ENCODE measurements around the gene OPCML. TPM values are rescaled to one million over a fixed set of nuclear protein-coding genes. Genes with fewer than 3 reads are reported as not detected.

The OPCML gene
- total and polyA plus RNA-seq, 4 donors: under 0.01 to 0.01 TPM; not detected in 2

- H3K4me3 ChIP-seq (ENCODE audit: low read depth in 1 of 3, low read length in 3 of 3): no peak overlapping the region
- WGBS: 68% methylated on average over 7 of the region's 7 CpGs
- no peak overlapping the region for H3K9ac ChIP-seq (ENCODE audit: low read depth in 1 of 2, low read length in 2 of 2)
- H3K27ac ChIP-seq (ENCODE audit: low read depth in 1 of 2, low read length in 2 of 2): no peak overlapping the region
- DNase-seq (ENCODE audit: low spot score): no peak
- no peaks in the 10 kb centered on the region for H3K27me3 ChIP-seq (ENCODE audit: control insufficient read depth in 4 of 4, insufficient read depth in 4 of 4, low read length in 3 of 4)
- no peaks in the 10 kb centered on the region for H3K36me3 ChIP-seq (ENCODE audit: control insufficient read depth in 4 of 4, insufficient read depth in 3 of 4, low read depth in 1 of 4, low read length in 3 of 4)
- peaks cover 0 to 10% (median 4%) of the 10 kb centered on the region in 4 donors for H3K4me1 ChIP-seq (ENCODE audit: control insufficient read depth in 4 of 4, insufficient read depth in 4 of 4, low read length in 3 of 4)
- H3K9me3 ChIP-seq (ENCODE audit: control insufficient read depth in 4 of 4, low read length in 3 of 4): no peaks in the 10 kb centered on the region
- TF ChIP-seq, protein P1, sequence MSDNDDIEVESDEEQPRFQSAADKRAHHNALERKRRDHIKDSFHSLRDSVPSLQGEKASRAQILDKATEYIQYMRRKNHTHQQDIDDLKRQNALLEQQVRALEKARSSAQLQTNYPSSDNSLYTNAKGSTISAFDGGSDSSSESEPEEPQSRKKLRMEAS (IDR thresholded peaks at IDR 0.05): no peak
- TF ChIP-seq JUND (IDR thresholded peaks at IDR 0.05) (no peak), RAD21 (IDR thresholded peaks at IDR 0.05) (no peak), GABPA (IDR thresholded peaks at IDR 0.05 in 1 of 2, conservative IDR thresholded peaks at IDR 0.05 in 1 of 2) (no peak), FOXA1 (IDR thresholded peaks at IDR 0.05) (no peak), REST (IDR thresholded peaks at IDR 0.05) (no peak), SP1 (IDR thresholded peaks at IDR 0.05) (no peak), EGR1 (IDR thresholded peaks at IDR 0.05; ENCODE audit: low read depth in 2 of 2) (no peak), ATF3 (IDR thresholded peaks at IDR 0.05) (no peak), YY1 (IDR thresholded peaks at IDR 0.05) (no peak), NR2F2 (IDR thresholded peaks at IDR 0.05) (no peak), FOXA2 (IDR thresholded peaks at IDR 0.05) (no peak)
- TF ChIP-seq, protein P2, sequence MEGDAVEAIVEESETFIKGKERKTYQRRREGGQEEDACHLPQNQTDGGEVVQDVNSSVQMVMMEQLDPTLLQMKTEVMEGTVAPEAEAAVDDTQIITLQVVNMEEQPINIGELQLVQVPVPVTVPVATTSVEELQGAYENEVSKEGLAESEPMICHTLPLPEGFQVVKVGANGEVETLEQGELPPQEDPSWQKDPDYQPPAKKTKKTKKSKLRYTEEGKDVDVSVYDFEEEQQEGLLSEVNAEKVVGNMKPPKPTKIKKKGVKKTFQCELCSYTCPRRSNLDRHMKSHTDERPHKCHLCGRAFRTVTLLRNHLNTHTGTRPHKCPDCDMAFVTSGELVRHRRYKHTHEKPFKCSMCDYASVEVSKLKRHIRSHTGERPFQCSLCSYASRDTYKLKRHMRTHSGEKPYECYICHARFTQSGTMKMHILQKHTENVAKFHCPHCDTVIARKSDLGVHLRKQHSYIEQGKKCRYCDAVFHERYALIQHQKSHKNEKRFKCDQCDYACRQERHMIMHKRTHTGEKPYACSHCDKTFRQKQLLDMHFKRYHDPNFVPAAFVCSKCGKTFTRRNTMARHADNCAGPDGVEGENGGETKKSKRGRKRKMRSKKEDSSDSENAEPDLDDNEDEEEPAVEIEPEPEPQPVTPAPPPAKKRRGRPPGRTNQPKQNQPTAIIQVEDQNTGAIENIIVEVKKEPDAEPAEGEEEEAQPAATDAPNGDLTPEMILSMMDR (IDR thresholded peaks at IDR 0.05; ENCODE audit: low read depth, low read length, missing input control): no peak
Measured at GRCh38 chr11:133118563-133119268, 413.6 kb downstream of the OPCML start.

DNA sequence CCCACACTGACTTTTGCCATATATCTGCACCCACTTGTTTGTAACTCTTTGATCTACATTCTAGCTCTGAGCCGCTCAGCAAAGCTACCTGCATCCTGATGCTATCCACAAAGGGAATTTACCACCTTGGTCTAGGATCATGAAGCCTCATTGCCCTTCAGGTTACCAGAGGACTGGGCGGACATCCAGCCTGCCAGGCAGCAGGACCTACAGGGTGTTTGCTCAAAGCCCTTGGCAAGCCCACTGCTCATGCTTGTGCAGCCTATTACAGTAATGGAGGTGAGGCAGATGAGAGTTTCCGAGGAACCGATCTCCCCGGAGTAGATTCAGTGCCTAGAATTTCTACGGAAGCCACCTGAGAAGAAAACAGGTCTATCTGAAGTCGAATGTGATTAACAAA lies 417.2 kb downstream of the OPCML start:
- H3K27ac ChIP-seq (ENCODE audit: low read depth in 1 of 2, low read length in 2 of 2): no peak overlapping the region
- H3K9me3 ChIP-seq (ENCODE audit: control insufficient read depth in 4 of 4, low read length in 3 of 4): peaks cover 0 to 5% (median 0%) of the 10 kb centered on the region in 4 donors
- no peak overlapping the region for H3K4me3 ChIP-seq (ENCODE audit: low read depth in 1 of 3, low read length in 3 of 3)
- 81% methylated on average over 7 of the region's 7 CpGs for WGBS
- H3K27me3 ChIP-seq (ENCODE audit: control insufficient read depth in 4 of 4, insufficient read depth in 4 of 4, low read length in 3 of 4): no peaks in the 10 kb centered on the region
- no peak for TF ChIP-seq YY1 (IDR thresholded peaks at IDR 0.05)
- no peak for TF ChIP-seq GABPA (IDR thresholded peaks at IDR 0.05 in 1 of 2, conservative IDR thresholded peaks at IDR 0.05 in 1 of 2)
- TF ChIP-seq HNF4G (IDR thresholded peaks at IDR 0.05): no peak
- TF ChIP-seq EGR1 (IDR thresholded peaks at IDR 0.05; ENCODE audit: low read depth in 2 of 2): no peak
- no peak for TF ChIP-seq REST (IDR thresholded peaks at IDR 0.05)
- TF ChIP-seq, protein P1 (IDR thresholded peaks at IDR 0.05): no peak
- TF ChIP-seq RXRA (IDR thresholded peaks at IDR 0.05): no peak
- no peak overlapping the region for H3K9ac ChIP-seq (ENCODE audit: low read depth in 1 of 2, low read length in 2 of 2)
- DNase-seq (ENCODE audit: low spot score): no peak
- H3K36me3 ChIP-seq (ENCODE audit: control insufficient read depth in 4 of 4, insufficient read depth in 3 of 4, low read depth in 1 of 4, low read length in 3 of 4): no peaks in the 10 kb centered on the region
- peaks cover 0 to 22% (median 11%) of the 10 kb centered on the region in 4 donors for H3K4me1 ChIP-seq (ENCODE audit: control insufficient read depth in 4 of 4, insufficient read depth in 4 of 4, low read length in 3 of 4)
